ENCODE results near the gene AMBP.
"Not testable (repeated sequence)": the region's sequence is repeated elsewhere in the genome, so short reads cannot be mapped to it uniquely, and the experiment has no call there.

The AMBP gene

DNA sequence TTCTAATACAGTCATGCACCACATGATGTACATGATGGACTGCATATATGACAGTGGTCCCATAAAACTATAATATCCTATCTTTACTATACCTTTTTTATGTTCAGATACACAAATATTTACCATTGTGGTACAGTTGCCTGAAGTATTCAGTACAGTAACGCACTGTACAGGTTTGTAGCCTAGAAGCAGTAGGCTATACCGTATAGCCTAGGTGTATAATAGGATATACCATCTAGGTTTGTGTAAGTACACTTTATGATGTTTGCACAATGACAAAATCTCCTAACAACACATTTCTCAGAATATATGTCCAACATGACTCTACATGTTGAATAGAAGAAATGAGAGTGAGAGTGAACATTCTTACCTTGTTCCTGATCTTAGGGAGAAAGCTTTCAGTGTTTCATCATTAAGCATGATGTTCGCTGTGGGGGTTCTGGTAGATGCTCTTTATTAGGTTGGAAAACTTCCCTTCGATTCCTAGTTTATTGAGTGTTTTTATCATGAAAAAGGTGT lies 31.8 kb downstream of the AMBP start:
- DNase-seq (ENCODE audit: low read depth), result no peak
- TF ChIP-seq, protein P1, sequence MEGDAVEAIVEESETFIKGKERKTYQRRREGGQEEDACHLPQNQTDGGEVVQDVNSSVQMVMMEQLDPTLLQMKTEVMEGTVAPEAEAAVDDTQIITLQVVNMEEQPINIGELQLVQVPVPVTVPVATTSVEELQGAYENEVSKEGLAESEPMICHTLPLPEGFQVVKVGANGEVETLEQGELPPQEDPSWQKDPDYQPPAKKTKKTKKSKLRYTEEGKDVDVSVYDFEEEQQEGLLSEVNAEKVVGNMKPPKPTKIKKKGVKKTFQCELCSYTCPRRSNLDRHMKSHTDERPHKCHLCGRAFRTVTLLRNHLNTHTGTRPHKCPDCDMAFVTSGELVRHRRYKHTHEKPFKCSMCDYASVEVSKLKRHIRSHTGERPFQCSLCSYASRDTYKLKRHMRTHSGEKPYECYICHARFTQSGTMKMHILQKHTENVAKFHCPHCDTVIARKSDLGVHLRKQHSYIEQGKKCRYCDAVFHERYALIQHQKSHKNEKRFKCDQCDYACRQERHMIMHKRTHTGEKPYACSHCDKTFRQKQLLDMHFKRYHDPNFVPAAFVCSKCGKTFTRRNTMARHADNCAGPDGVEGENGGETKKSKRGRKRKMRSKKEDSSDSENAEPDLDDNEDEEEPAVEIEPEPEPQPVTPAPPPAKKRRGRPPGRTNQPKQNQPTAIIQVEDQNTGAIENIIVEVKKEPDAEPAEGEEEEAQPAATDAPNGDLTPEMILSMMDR (IDR thresholded peaks at IDR 0.05; ENCODE audit: low read length, missing control alignments), result no peak
- no peak overlapping the region for H3K4me3 ChIP-seq (replicated peaks; ENCODE audit: low read depth, low read length)

DNA sequence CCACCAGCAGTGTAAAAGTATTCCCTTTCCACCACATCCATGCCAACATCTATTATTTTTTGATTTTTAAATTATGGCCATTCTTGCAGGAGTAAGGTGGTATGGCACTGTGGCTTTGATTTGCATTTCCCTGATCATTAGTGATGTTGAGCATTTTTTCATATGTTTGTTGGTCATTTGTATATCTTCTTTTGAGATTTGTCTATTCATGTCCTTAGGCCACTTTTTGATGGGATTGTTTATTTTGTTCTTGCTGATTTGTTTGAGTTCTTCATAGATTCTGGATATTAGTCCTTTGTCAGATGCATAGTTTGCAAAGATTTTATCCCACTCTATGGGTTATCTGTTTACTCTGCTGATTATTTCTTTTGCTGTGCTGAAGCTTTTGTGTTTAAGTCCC lies 34.4 kb downstream of the AMBP start:
- H3K4me3 ChIP-seq (replicated peaks; ENCODE audit: low read depth, low read length); DNase-seq (ENCODE audit: low read depth): not testable (repeated sequence)

DNA sequence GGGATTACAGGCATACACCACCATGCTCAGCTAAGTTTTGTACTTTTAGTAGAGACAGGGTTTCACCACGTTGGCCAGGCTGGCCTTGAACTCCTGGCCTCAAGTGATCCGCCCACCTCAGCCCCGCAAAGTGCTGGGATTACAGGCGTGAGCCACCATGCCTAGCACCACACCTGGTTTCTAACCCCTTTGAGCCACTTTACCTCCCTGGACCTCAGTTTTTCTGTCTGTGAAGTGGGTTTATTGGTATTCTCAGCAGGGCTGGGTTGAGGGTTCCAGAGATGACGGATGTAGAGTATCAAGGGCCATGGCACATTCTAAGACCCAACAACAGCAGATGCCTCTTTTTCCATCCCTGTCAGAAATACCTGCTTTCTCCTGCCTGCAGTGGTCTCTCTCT lies 38.6 kb downstream of the AMBP start:
- H3K4me3 ChIP-seq (replicated peaks; ENCODE audit: low read depth, low read length), result no peak overlapping the region
- no peak for DNase-seq (ENCODE audit: low read depth)
- TF ChIP-seq, protein P1 (IDR thresholded peaks at IDR 0.05; ENCODE audit: low read length, missing control alignments), result no peak

DNA sequence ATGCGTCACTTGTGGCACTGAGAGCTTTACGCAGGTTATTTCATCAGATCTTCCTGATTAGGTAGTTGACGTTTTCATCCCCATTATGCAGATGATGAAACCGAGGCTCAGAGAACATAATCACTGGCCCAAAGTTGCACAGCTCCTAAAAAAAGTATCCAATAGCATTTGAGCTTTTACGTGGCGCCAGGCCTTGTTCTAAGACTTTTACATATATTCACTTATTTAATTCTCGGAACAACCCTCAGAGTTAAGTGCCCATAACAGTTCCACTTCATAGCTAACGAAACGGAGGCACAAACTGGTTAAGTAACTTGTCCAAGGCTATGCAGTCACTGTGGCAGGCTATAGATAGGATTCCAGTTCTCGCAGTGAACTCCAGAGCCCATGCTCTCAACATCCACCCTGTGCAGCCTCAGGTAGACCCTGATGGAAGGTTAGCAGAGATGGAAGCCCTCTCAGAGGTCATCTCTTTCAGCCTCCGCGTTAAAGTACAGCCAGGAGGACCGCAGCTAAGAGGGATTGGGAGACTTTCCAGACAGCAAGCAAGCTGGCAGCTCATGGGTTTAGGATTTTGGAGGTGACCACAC lies 39.3 kb downstream of the AMBP start:
- no peak overlapping the region for H3K4me3 ChIP-seq (replicated peaks; ENCODE audit: low read depth, low read length)
- DNase-seq (ENCODE audit: low read depth), result no peak
- TF ChIP-seq, protein P1 (IDR thresholded peaks at IDR 0.05; ENCODE audit: low read length, missing control alignments), result no peak

DNA sequence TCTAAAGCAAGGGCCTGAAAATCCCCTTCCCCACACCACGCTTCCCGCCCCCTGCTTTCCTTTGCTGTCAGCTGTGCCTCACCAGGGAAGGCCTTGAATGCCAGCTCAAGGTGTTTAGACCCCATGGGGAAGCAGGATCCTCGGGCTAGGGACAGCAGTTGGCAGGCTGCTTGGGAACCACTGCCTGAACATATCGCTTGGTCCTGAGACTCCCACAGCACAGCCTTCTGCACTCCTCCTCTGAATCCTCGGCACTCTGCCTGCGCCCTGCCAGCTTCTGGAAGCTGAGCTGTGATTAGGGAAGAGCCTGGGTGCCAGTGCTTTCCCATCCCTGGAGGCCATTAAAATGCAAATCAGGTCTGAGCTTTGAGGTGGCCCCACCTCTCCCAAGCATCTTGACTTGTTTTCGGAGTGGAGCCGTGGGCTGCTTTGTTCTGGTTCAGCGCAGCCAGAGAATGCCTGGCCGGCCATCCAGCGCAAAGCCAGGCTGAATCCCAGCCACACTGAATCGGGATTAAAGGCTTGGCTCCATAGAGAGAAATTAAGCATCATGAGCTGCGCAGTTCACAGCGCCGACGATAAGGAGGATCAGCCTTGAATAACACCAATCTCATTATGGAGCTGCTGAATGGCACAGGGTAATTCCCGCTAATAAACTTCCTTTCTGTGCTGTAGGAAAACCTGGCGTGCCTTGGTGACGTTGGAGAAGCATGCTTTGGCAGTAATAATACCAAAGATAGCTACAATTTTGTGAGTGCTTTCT lies 40.0 kb downstream of the AMBP start:
- no peak overlapping the region for H3K4me3 ChIP-seq (replicated peaks; ENCODE audit: low read depth, low read length)
- no peak for DNase-seq (ENCODE audit: low read depth)

DNA sequence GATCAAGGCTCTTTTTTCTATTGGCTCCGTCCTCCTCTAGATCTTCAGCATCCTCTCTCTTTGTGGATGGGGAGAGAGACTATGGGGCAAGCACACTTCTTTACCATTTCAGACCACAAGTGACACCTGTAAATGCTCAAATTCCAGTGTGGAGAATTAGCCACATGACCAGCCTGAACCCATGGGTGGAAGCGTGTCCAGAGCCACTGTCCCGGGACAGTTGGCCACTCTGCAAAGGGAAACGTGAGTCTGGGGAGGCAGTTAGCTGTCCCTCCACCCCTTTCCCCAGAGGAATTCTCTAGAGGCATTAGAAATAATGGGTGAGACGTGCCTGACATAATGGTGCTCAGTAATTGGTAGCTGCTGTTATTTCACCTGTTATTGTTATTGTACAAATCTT lies 40.9 kb downstream of the AMBP start:
- no peak overlapping the region for H3K4me3 ChIP-seq (replicated peaks; ENCODE audit: low read depth, low read length)
- TF ChIP-seq, protein P1 (IDR thresholded peaks at IDR 0.05; ENCODE audit: low read length, missing control alignments), result no peak
- DNase-seq (ENCODE audit: low read depth), result no peak

More for the DNA sequence above, 40.0 kb downstream of the AMBP start:
- TF ChIP-seq, protein P1 (IDR thresholded peaks at IDR 0.05; ENCODE audit: low read length, missing control alignments), result no peak

DNA sequence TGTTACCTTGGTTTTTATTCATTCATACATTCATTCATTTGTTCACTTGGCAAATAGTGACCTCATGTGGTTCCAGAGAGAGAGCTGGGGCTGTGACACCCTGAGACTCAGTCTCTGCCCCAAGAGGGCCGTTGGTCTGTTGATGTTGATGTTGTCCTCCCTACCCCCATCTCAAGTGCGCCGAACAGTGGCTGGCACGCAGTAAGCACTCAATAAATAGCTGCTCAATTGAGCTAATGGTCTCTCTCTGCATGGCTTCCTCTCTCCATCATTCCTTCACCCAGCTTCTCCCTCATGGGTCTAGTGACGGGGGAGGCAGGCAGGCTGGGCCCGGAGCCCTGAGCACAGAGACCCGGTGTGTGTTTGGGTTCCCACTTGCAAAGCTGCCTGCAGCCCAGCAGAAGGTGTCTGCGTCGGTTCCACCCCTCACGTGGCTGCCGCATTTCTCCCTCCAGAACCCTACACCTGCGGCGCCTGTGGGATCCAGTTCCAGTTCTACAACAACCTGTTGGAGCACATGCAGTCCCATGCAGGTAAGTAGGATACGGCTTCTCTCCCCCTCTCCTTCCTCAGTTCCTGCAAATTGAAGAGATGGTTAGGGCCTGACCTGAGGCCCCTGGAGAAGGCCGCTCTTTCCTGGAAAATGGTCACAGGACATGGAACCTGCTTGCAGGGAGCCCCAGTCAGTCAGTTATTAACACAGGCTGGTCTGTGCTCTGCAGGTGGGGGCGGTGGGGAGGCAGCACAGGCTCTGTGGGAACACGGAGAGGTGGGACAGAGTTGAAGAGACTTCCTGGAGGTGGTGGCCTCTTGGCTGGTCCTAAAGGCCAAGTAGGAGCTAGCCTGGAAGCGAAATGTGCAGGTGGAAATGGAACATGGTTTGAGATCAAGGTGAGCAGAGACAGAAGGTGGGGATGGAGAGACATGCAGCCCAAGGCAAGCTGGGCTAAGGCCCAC lies 42.0 kb downstream of the AMBP start:
- no peak for DNase-seq (ENCODE audit: low read depth)
- H3K4me3 ChIP-seq (replicated peaks; ENCODE audit: low read depth, low read length), result no peak overlapping the region
- TF ChIP-seq, protein P1 (IDR thresholded peaks at IDR 0.05; ENCODE audit: low read length, missing control alignments), result no peak

Measured in fibroblast of pulmonary artery (primary cell).